Stimulated activated CD4-positive, alpha-beta T cell treated with anti-CD3 and anti-CD28 coated beads, TNF-alpha, amount 100 ng/mL, for 1 hour (primary cell): ENCODE measurements around the gene SCFD2.

Experiments used
- DNase-seq, 3 donors: peaks; one replicate each; pipeline ENCODE4 v3.0.0-alpha.2; 2020; ENCODE audit warnings: low read depth in 3 of 3, low spot score in 1 of 3

SCFD2 gene

GRCh38 chr4:52863324-52863723 lies 502.5 kb downstream of the SCFD2 start:
- no peak for DNase-seq

DNA sequence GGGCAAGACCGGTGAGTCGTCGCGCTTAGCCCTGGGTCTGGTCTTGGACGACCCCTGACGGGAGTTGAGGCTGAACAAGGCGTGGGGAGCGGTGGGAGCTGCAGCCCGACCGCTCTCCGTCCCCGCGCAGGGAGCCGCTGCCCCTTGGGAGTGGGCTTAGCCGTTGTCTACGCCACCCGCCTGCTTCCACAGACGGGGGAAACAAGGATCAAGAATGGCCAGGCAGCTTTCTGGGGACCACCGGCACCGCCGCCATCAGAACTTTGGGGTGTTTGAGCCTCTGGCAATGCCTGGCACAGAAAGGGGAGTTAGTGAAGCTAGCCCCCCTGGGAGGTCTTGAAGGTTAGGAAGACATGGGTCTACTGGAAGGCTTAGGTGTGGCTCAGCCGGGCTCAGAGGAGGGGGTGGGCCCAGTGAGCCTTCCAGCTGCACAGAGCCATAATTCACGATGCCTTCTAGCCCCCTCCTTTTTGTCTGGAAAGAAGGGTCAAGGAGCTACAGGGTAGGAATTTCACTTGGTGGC lies 503.2 kb downstream of the SCFD2 start:
- DNase-seq, result no peak

GRCh38 chr4:52861879-52862616 lies 503.8 kb downstream of the SCFD2 start, which contains the start of gene RASL11B:
Gene RASL11B (plus strand): TSS chr4:52862317. CDS start chr4:52862508, 191 bp downstream.
- DNase-seq, result peak; percentile 52 to 83 (median 64)

DNA sequence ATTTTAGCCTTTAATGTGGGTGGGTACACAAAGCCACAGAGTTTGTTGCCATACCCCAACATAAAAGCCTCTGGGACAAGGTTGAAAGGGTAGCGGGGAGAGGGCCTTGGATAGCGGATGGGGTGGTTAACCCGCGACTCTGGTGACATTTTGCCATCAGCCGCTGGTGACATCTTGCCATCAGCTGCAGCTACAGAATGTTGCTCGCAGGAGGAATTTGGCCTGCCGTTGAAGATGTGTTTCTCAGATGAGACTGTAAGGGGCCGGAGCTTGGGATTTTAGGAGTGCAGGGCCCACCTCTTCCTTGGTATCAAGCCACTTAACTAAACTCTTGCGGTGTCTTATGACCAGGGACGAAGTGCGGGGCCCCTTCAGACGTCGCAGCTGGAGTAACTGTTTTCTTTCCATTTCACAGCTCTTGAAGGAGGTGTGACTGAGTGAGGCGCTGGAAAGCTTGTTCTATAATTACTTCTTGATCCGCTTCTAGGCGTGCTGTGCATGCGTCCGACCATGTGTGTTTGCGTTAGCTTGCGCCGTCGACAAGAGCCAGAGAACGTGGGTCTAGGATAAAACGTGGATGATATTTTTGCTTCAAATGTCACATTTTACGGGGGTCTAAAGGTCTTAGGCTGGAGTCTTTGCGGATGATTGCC lies 504.6 kb downstream of the SCFD2 start:
- DNase-seq, result no peak

DNA sequence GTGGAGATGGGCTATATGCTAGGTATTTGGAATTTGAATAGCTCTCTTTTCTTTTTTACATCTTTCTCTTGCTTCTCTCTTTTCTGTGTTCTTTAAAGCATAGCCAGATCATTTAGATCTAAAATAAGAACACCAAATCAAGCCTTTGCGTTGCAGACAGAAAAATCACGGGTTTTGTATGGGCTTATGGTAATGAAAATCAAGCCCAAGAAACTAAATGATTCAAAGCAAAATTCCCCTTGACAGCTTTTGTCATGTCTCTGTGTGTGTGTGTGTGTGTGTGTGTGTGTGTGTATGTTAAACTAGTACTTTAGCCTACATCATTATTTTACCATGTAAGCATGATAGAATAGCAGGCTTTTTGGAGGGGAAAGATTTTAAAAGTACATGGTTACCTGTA lies 505.5 kb downstream of the SCFD2 start:
- DNase-seq, result no peak

DNA sequence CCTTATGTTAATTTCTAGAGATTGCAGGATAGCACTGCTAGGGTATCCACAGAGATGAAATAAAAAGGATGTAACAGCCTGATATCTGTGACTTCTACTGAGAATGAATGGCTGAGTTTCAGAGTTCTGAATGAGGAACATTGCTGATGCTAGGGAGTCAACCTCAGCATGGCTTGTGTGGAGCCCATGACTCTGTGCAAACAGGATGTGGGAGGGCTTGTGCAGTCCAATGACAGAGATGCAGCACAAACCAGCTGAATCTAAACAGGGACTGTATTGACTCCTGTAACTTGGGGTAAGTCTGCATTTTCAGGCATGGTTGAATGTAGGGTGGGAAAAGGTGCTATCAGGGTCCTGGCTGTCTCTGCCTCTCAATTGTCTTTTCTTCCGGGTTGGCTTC lies 509.1 kb downstream of the SCFD2 start:
- DNase-seq, result no peak

GRCh38 chr4:52853351-52853750 lies 512.5 kb downstream of the SCFD2 start:
- no peak for DNase-seq

- DNase-seq, result no peak
Measured at GRCh38 chr4:52852711-52853110, 513.1 kb downstream of the SCFD2 start.

DNA sequence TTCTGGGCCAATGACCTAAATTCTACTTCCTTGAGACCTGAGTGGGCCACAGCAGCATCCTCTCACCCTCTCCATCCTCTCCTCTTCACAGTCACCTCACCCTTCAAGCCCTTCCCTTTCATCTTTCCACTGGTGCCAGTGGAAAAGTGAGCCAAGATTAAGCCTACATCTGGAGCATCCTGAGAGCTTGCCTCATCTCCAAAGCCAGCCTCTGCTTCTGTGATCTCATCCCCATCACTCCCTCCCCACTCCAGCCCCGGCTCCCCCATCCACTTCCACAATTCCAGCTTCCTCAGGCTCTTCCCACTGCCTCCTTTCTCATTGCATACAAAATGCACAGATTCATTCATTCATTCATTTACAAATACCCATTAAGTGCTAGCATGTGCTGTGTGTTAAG lies 513.8 kb downstream of the SCFD2 start:
- no peak for DNase-seq

- DNase-seq, result no peak
Measured at GRCh38 chr4:52850406-52851124, 515.3 kb downstream of the SCFD2 start.

DNA sequence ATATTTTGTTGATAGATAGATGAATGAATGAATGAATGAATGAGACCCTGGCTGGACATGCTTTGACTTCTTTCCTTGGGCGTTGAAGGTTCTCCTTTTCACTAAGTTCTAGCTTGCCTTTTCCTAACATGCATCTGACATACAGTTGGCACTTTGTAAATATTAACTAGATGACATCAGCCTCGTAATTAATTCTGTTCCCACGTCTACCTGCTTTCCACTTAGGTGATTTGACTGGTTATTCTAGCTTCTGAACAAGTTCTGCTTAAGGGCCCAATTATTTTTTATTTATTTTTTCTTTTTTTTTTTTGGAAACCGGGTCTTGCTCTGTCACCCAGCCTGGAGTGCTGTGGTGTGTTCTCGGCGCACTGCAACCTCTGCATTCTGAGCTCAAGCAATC lies 517.6 kb downstream of the SCFD2 start:
- DNase-seq, result no peak

DNA sequence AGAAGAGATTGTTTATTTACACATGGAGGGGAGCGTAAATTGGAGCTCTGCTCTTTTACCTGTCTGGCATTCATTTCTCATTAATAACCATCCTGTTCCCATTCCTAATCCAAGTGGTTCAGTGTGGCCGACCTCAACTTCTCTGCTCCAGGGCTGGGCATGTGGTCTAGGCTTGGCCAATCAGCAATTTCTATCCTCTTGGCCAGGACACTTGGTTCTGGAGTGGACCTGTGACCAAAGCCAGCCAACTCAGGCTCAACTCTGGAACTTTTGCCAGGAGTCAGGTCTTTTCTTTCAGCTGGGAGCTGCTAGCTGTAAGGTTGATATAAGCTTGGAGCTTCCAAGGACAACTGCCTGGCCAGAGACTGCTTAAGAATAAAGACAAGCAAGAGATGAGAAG lies 519.4 kb downstream of the SCFD2 start:
- DNase-seq, result no peak

GRCh38 chr4:52844596-52844995 lies 521.3 kb downstream of the SCFD2 start:
- DNase-seq, result no peak

GRCh38 chr4:52843958-52844357 lies 521.9 kb downstream of the SCFD2 start:
- DNase-seq, result no peak

DNA sequence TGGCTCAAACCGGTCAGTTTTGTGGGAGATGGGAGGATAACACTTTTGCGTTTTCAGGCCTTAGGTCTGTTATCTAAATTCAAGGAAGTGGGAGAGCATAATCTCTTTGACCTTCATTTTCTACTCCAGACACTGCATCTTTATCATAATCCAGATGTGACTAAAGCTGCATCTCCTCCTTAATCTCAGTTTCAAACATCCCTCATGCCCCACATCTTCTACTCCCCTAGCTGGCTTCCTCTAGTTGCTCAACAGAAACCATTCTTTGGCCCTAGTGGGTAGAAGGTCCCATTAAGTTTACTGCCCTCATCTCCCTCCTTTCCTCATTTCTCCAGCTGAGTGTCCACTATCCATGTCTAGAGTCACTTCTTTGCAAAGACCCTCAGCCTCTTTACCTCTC lies 522.5 kb downstream of the SCFD2 start:
- no peak for DNase-seq

- DNase-seq, result no peak
Measured at GRCh38 chr4:52842792-52843191, 523.1 kb downstream of the SCFD2 start.

DNA sequence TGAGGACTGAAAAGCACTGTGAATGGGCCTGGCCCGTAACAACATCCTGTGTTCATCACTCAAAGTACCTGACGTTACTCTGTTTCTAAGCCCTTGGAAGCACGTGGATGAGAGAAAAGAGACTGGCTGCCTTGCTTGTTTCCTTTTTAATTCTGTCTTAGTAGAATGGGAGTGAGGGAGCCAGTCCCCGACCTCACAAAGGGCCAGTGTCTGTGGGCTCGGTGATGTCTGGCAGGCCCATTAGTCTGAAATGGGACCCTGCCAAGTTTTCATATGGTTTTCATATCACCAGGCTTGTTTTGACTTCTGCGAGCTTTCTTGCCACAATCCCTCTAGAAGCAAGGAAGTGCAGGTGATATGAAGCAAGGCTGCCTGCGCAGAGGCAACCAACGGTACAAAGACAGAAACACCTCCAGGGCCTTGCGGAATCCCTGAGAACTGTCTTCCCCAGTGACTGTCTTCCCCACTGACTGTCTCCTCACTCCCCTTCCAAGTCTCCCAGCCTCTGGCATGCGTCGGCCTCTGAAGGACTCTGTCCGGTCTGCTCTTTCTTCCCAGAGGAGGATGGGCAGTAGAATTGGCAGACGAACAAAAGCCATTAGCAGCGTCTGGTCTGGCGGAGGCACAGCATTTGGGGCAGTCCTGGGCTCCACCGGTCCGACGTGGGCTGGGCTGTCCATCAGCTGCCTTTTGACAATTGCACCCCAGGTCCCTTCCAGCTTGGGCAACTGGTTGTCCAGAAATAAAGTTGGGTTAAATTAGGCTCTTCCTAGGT lies 524.0 kb downstream of the SCFD2 start:
- no peak for DNase-seq

- DNase-seq, result no peak
Measured at GRCh38 chr4:52840531-52841370, 525.1 kb downstream of the SCFD2 start.

DNA sequence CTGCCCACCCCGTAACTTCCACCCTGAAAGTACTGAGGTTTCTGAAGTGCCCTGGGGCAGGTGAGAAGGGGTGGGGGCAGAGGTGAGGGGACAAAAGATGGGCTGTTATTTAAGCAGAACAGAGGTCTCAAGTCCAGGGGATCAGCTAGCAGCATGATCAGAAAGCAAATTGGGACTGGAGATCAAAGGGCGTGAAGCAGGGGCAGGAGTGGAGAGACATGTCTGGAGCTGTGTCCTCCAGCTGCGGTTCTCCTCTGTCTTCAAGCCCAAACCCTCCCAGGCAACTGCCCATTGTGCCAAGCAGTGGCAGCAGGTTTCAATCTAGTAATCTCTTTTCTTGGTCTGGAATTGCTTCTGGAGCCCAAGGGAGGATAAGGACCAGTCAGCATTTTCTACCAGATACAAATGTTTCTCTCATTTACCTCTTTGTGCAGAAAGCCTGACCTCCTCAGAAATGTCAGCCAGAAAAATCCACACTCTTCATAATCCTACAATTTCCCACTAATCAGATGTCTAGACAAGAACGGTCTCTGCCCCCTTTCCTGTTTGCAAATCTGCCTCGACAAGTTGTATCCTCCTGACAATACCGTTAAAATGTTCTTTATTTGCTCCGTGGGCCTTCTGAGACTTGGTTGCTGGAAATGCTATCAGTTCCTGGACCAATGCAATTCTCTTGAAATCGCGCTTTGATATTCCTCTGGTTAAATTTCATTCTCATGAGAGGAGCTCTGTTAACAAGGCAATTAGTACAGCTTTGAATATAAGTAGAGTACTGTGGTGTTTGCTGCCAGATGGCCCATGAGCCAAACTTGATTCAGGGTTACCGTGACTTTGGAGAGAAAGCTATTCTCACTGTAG lies 526.9 kb downstream of the SCFD2 start:
- DNase-seq, result no peak
